Measurements from ENCODE around the gene GPX6. TPM values are rescaled to one million over a fixed set of nuclear protein-coding genes. Genes with fewer than 3 reads are reported as not detected.

The GPX6 gene
- total and polyA plus RNA-seq, 10 of the 15 experiments (the other 5 are each of a cell fraction or from before 2014, with no cell fraction given): not detected

- Histone ChIP-seq H3K4me2 (ENCODE audit: control insufficient read depth, insufficient read depth) (peak overlapping the region; percentile 6; the same call in 1 of the 2 replicates), H3K36me3 (ENCODE audit: control insufficient read depth in 2 of 2, insufficient read depth in 2 of 2, low read length in 1 of 2) (no peaks in the 10 kb centered on the region), H2AFZ (ENCODE audit: control insufficient read depth, low read depth, low read length) (no peak overlapping the region; the same call in 1 of the 2 replicates), H3K9me3 (replicated peaks; ENCODE audit: control insufficient read depth, insufficient read depth, low read length) (no peaks in the 10 kb centered on the region), H3K79me2 (ENCODE audit: control insufficient read depth, insufficient read depth, low read length) (no peaks in the 10 kb centered on the region), H3K4me1 (ENCODE audit: control insufficient read depth, insufficient read depth, low read length) (no peaks in the 10 kb centered on the region), H3K9ac (ENCODE audit: control insufficient read depth, insufficient read depth, low read length) (no peak overlapping the region), H4K20me1 (ENCODE audit: control insufficient read depth, insufficient read depth) (no peaks in the 10 kb centered on the region), H3K27ac (ENCODE audit: control insufficient read depth, insufficient read depth) (no peak overlapping the region), H3K4me3 (no peak overlapping the region), H3K27me3 (replicated peaks in 1 of 2; ENCODE audit: control insufficient read depth in 2 of 2, insufficient read depth in 2 of 2, low read length in 1 of 2) (peaks cover 3 to 6% of the 10 kb centered on the region in 2 experiments; a peak in 3 of 4 replicates)
- no TSS peak for BruUV-seq (replicated peaks)
- CTCF ChIA-PET: no interaction called here
- ATAC-seq (no peak), DNase-seq (ENCODE audit: low read depth, low spot score) (no peak), FAIRE-seq (no peak)
- POLR2A ChIA-PET: no interaction called here
- RAD21 ChIA-PET (ENCODE audit: unreplicated experiment): no interaction called here
- intact Hi-C loops (cut with micrococcal nuclease; ENCODE audit: unreplicated experiment): no loop called here
- in situ Hi-C loops (cut with MboI): no loop called here
- SMC1A ChIA-PET (ENCODE audit: uncharacterized antibody, unreplicated experiment): no interaction called here
- WGBS (ENCODE audit: insufficient coverage, insufficient replicate concordance, low lambda C conversion rate, missing lambda C conversion rate): 49% methylated on average over 12 of the region's 12 CpGs
- no peak for TF ChIP-seq ATF2 (IDR thresholded peaks at IDR 0.05; ENCODE audit: low read length)
- TF ChIP-seq NR2C2 (IDR thresholded peaks at IDR 0.05; ENCODE audit: borderline replicate concordance, control insufficient read depth, insufficient read length, low read depth): no peak
- no peak for TF ChIP-seq ZNF24 (IDR thresholded peaks at IDR 0.05)
- TF ChIP-seq NBN (IDR thresholded peaks at IDR 0.05): no peak
- no peak for TF ChIP-seq MXI1 (IDR thresholded peaks at IDR 0.05; ENCODE audit: low read depth, low read length)
- TF ChIP-seq SUPT20H (IDR thresholded peaks at IDR 0.05; ENCODE audit: borderline replicate concordance, control insufficient read depth, low read depth, low read length): no peak
- TF ChIP-seq SMARCA5 (IDR thresholded peaks at IDR 0.05): no peak
- no peak for TF ChIP-seq NR2F1 (conservative IDR thresholded peaks at IDR 0.05)
- TF ChIP-seq NFIC (IDR thresholded peaks at IDR 0.05; ENCODE audit: low read depth, low read length): no peak
- TF ChIP-seq KDM1A (IDR thresholded peaks at IDR 0.05; ENCODE audit: borderline replicate concordance): no peak
- no peak for TF ChIP-seq BMI1 (IDR thresholded peaks at IDR 0.05; ENCODE audit: borderline replicate concordance)
- TF ChIP-seq ZBTB11 (CRISPR knock-in tag; IDR thresholded peaks at IDR 0.05): no peak
- TF ChIP-seq USF2 (IDR thresholded peaks at IDR 0.05; ENCODE audit: borderline replicate concordance, low read depth, low read length): no peak
- no peak for TF ChIP-seq JUND (IDR thresholded peaks at IDR 0.05; ENCODE audit: low read depth, low read length)
Measured at GRCh38 chr6:28478518-28478917, 37.1 kb downstream of the GPX6 start.

Data from GM12878 (cell line).